HG02678 (cell line): Measurements from ENCODE around the gene PNMA3.
"Not testable (repeated sequence)": the region's sequence is repeated elsewhere in the genome, so short reads cannot be mapped to it uniquely, and the experiment has no call there.

ENCODE experiments used
- ATAC-seq: cut with Tn5 transposase; IDR thresholded peaks from one replicate; pipeline ENCODE4 v1.9.1; 2021; ENCODE audit warnings: mild to moderate bottlenecking, moderate library complexity; ENCODE audit not compliant: unreplicated experiment

PNMA3 gene

GRCh38 chrX:153073331-153073730, 17.1 kb downstream of the PNMA3 start:
- ATAC-seq = not testable (repeated sequence)

DNA sequence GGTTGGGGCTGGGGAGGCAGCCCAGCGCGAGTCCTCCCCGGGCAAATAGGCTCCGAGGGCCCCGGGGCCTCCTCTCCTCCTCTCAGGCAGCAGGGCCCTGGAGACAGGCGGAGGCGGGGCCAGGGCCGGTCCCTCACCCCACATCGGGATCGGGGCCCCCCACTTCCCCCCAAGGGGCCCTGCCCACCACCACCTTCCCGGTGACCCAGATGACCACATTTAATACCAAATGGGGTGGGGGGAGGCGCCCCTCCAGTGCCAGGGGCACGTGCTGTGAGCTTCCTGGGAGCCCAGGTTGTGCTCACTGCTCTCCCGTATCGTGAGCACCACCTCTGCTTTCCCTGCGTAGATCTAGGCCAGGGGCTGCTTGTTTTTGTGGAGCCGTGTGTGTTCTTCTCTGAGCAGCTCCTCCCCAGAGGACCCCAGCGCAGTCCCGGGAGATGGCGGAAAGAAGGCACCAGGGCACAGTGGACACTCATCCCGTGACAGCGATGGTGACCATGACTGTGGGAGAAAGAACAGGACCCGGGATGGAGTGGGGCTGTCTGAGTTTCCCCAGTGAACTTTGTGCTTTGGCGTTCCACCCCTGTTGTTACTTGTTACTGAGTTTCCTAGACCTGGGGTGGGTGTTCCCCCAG, 18.1 kb downstream of the PNMA3 start:
- ATAC-seq = no peak

DNA sequence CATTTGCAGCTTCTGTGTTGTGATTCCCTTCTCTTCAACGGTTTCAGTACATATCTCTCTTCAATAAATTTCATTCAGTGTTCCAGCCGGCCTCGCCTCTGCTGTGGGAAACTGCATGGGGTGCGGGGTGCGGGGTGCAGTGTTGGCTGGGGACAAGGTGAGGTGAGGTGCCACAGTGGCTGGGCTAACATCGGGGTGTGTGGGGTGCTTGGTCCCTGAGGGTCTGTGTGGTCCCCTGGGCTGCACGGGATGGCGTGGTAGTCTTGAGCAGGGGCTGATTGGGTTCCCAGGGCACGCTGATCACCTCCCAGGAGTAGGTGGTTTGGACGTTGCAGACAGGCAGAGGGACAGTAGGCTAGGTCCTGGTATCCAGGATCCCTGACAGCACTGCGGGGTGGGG, 18.7 kb downstream of the PNMA3 start:
- no peak for ATAC-seq

GRCh38 chrX:153075366-153075765, 19.1 kb downstream of the PNMA3 start:
- ATAC-seq = no peak

- ATAC-seq = not testable (repeated sequence)
These were observed 21.3 kb downstream of the PNMA3 start for GRCh38 chrX:153077437-153078135.

DNA sequence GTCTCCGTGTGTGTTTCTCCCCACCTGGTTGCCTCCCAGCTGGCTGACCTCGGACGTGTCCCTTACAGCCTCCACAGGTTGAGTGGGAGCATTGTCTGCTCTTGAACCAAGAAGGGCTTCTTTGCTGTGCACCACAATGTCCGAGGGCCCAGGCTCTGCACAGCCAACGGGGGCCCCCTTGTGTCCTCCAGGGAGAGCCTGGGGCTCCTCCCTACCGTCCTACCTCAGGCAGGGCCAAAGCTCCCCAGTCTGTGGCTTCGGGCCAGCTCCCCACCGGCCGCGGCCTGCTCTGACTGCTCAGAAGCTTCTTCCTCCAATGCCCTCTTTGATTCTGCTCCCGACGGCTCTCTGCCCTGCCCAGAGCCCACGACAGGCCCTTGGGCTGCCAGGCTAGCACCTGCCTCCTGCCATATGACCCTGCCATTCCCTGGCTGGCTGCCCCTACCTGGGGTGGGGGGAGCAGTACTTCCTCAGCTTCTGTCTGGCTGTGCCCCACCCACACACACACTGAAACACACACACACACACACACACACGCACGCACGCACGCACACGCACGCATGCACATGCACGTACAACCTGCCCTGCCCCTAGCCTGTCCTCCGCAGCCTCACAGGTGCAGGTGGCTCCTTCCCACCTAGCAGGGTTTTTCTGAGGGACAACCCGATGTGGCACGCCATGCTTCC, 27.1 kb downstream of the PNMA3 start:
- not testable (repeated sequence) for ATAC-seq

DNA sequence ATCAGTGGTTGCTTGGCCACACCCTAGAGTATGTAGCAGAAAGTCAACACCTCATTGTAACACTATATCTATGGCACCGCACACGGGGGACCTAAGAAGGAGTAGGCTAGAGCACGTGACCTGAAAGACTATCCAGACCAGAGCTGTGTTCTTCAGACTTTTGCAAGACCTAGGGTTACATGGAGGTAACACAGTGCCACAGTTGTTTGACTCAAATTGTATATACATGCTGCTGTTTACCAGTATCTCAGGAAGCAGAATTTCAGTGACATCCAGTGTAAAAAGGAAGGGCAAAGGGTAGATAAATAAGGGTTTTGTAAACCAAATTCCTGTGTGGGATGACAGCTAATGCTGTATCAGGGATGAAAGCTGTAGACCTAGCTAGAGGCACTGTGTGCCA, 46.1 kb downstream of the PNMA3 start:
- ATAC-seq = no peak

DNA sequence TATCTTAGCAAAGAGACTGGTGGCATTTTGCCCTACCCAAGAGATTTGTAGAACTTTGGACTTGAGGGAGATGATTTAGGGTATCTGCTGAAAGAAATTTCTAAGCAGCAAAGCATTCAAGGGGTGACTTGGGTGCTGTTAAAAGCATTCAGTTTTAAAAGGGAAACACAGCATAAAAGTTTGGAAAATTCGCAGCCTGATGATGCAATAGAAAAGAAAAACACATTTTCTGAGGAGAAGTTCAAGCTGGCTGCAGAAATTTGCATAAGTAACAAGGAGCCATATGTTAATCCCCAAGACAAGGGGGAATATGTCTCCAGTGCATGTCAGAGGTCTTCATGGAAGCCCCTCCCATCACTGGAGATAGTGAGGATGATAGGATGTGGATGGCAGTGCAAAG, 48.7 kb downstream of the PNMA3 start:
- not testable (repeated sequence) for ATAC-seq

GRCh38 chrX:153106092-153106801, 50.0 kb downstream of the PNMA3 start:
- ATAC-seq = not testable (repeated sequence)
